Neural cell (in vitro differentiated cells): Measurements from ENCODE around the gene CENPL. TPM values are rescaled to one million over a fixed set of nuclear protein-coding genes. Genes with fewer than 3 reads are reported as not detected.

Source experiments
- H2AFZ ChIP-seq: fragments of 200-600, 300-800 bp; sonication (generic), shearing (Covaris generic); 2 replicates; pipeline ENCODE4 v1.6.0; 2014; ENCODE audit warnings: low read depth, mild to moderate bottlenecking, antibody characterized with exemption, low read length, moderate library complexity
- H3F3A ChIP-seq: fragments of 200-600 bp; shearing (Covaris generic); 2 replicates; pipeline ENCODE4 v1.6.1; 2016; ENCODE audit warnings: mild to moderate bottlenecking, moderate library complexity, mixed read lengths, antibody characterized with exemption, low read length; ENCODE audit not compliant: insufficient read depth, poor library complexity, severe bottlenecking
- H3K27ac ChIP-seq: fragments of 200-600, 300-800 bp; sonication (generic), shearing (Covaris generic); 2 replicates; pipeline ENCODE4 v1.5.1; 2014; ENCODE audit warnings: mild to moderate bottlenecking, low read length, moderate library complexity
- H3K27me3 ChIP-seq: fragments of 300-800, 200-600 bp; sonication (generic), shearing (Covaris generic); 2 replicates; pipeline ENCODE4 v1.6.0; 2014; ENCODE audit warnings: mild to moderate bottlenecking, low read depth, low read length, moderate library complexity; ENCODE audit not compliant: insufficient read depth
- H3K36me3 ChIP-seq: fragments of 300-800, 200-600 bp; sonication (generic), shearing (Covaris generic); 2 replicates; pipeline ENCODE4 v1.5.1; 2014; ENCODE audit warnings: mild to moderate bottlenecking, antibody characterized with exemption, low read length, moderate library complexity; ENCODE audit not compliant: insufficient read depth
- H3K4me2 ChIP-seq: fragments of 300-800, 200-600 bp; sonication (generic), shearing (Covaris generic); 2 replicates; pipeline ENCODE4 v1.6.0; 2014; ENCODE audit warnings: mild to moderate bottlenecking, low read length
- H3K4me3 ChIP-seq: fragments of 300-800, 200-600 bp; sonication (generic), shearing (Covaris generic); 2 replicates; pipeline ENCODE4 v1.5.1; 2014; ENCODE audit warnings: mild to moderate bottlenecking, low read length, moderate library complexity
- H3K79me2 ChIP-seq: fragments of 200-600 bp; shearing (Covaris generic); replicated peaks from 2 replicates; pipeline ENCODE4 v1.6.0; 2014; ENCODE audit warnings: mild to moderate bottlenecking, low read length, moderate library complexity; ENCODE audit not compliant: insufficient read depth
- H3K9ac ChIP-seq: fragments of 300-800, 200-600 bp; sonication (generic), shearing (Covaris generic); 2 replicates; pipeline ENCODE4 v1.6.1; 2016; ENCODE audit warnings: mild to moderate bottlenecking, low read length, mixed read lengths
- H3K9me2 ChIP-seq: fragments of 200-600 bp; shearing (Covaris generic); 2 replicates; pipeline ENCODE4 v1.6.1; 2016; ENCODE audit warnings: mild to moderate bottlenecking, low read length, mixed read lengths; ENCODE audit not compliant: insufficient read depth
- H3K9me3 ChIP-seq: fragments of 200-600, 300-800 bp; sonication (generic), shearing (Covaris generic); 2 replicates; pipeline ENCODE4 v1.6.1; 2016; ENCODE audit warnings: mild to moderate bottlenecking, mixed run types, low read length, moderate library complexity, mixed read lengths
- H4K20me1 ChIP-seq: fragments of 200-600 bp; shearing (Covaris generic); 2 replicates; pipeline ENCODE4 v1.6.1; 2016; ENCODE audit warnings: mild to moderate bottlenecking, mixed run types; ENCODE audit not compliant: insufficient read depth
- EP300 ChIP-seq: fragments of 450-650 bp; conservative IDR thresholded peaks from 2 replicates; pipeline ENCODE4 v1.6.1; 2014; ENCODE audit warnings: antibody characterized with exemption, mild to moderate bottlenecking, moderate library complexity; ENCODE audit not compliant: poor library complexity, severe bottlenecking
- EZH2 ChIP-seq: fragments of 200-600, 300-800 bp; shearing (Covaris generic), sonication (generic); IDR thresholded peaks from 2 replicates; pipeline ENCODE4 v1.6.1; 2014; ENCODE audit warnings: antibody characterized with exemption, low read length, borderline replicate concordance, mild to moderate bottlenecking; ENCODE audit not compliant: insufficient read depth, poor library complexity, severe bottlenecking
- MXI1 ChIP-seq: fragments of 450-650 bp; conservative IDR thresholded peaks from 2 replicates; pipeline ENCODE4 v1.6.1; 2014; ENCODE audit warnings: antibody characterized with exemption, mild to moderate bottlenecking; ENCODE audit not compliant: poor library complexity, severe bottlenecking
- POLR2AphosphoS5 ChIP-seq: IDR thresholded peaks from 2 replicates; pipeline ENCODE4 v1.6.1; 2012
- RAD21 ChIP-seq: fragments of 450-650 bp; conservative IDR thresholded peaks from 2 replicates; pipeline ENCODE4 v1.6.1; 2014; ENCODE audit warnings: antibody characterized with exemption, mild to moderate bottlenecking, moderate library complexity
- REST ChIP-seq: IDR thresholded peaks from 2 replicates; pipeline ENCODE4 v1.6.1; 2012; ENCODE audit warnings: borderline replicate concordance
- SMC3 ChIP-seq: fragments of 450-650 bp; conservative IDR thresholded peaks from 2 replicates; pipeline ENCODE4 v1.6.1; 2014; ENCODE audit warnings: antibody characterized with exemption, mild to moderate bottlenecking, moderate library complexity; ENCODE audit not compliant: poor library complexity
- TAF1 ChIP-seq: IDR thresholded peaks from 2 replicates; pipeline ENCODE4 v1.6.1; 2012; ENCODE audit warnings: low read depth
- polyA plus RNA-seq: library from polyadenylated mRNA; depleted of rRNA; stranded (reverse); fragments of >200 nt; gene quantifications from 2 replicates; pipeline ENCODE4 v1.2.3, GENCODE V29; 2014
- TF ChIP-seq, protein P1 (sequence below): fragments of 450-650 bp; IDR thresholded peaks from 2 replicates; pipeline ENCODE4 v1.5.1; 2014; ENCODE audit warnings: antibody characterized with exemption, mild to moderate bottlenecking, moderate library complexity; ENCODE audit not compliant: poor library complexity, severe bottlenecking

CENPL gene
- polyA plus RNA-seq, 1 donor from 2014 or later, result 6.4 TPM

- H2AFZ ChIP-seq, result no peak overlapping the region
- H3K4me2 ChIP-seq, result no peak overlapping the region
- peaks cover 5% of the 10 kb centered on the region for H3K36me3 ChIP-seq
- H3K9me2 ChIP-seq, result no peaks in the 10 kb centered on the region
- H4K20me1 ChIP-seq, result no peaks in the 10 kb centered on the region
- no peak overlapping the region for H3K27ac ChIP-seq
- no peak overlapping the region for H3K9ac ChIP-seq
- no peak overlapping the region for H3K4me3 ChIP-seq
- H3F3A ChIP-seq, result no peaks in the 10 kb centered on the region
- no peaks in the 10 kb centered on the region for H3K79me2 ChIP-seq
- H3K9me3 ChIP-seq, result no peaks in the 10 kb centered on the region
- no peaks in the 10 kb centered on the region for H3K27me3 ChIP-seq
- no peak for TF ChIP-seq TAF1
- no peak for TF ChIP-seq POLR2AphosphoS5
These were observed 32.2 kb upstream of the CENPL start for GRCh38 chr1:173856903-173857302.

DNA sequence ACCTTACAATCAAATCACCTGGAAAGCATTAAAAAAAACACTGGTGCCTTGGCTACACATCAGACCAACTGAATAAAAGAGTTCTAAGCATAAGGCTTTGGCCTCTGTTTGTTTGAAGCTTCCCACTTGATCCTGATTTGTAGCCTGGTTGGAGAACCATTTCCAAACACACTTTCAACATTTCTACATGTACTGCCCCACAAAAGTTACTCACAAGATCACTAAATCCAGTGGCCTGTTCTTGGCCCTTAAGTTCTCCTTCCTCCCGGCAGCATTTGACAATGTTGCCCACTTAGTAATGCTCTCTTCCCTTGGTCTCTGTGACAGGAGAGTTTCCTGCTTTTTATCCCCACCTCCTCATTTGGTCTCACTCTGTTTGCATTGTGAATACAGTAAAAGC lies 31.3 kb upstream of the CENPL start:
- Histone ChIP-seq H3F3A (no peaks in the 10 kb centered on the region), H3K9me2 (no peaks in the 10 kb centered on the region), H3K36me3 (peaks cover 5% of the 10 kb centered on the region), H3K4me3 (no peak overlapping the region), H4K20me1 (no peaks in the 10 kb centered on the region), H3K4me2 (no peak overlapping the region), H2AFZ (no peak overlapping the region), H3K9me3 (no peaks in the 10 kb centered on the region), H3K27me3 (no peaks in the 10 kb centered on the region), H3K9ac (no peak overlapping the region), H3K79me2 (no peaks in the 10 kb centered on the region), H3K27ac (no peak overlapping the region)
- TF ChIP-seq EZH2 (no peak), REST (no peak), EP300 (no peak), POLR2AphosphoS5 (no peak), TAF1 (no peak), RAD21 (no peak), SMC3 (no peak), MXI1 (no peak)
- TF ChIP-seq, protein P1, sequence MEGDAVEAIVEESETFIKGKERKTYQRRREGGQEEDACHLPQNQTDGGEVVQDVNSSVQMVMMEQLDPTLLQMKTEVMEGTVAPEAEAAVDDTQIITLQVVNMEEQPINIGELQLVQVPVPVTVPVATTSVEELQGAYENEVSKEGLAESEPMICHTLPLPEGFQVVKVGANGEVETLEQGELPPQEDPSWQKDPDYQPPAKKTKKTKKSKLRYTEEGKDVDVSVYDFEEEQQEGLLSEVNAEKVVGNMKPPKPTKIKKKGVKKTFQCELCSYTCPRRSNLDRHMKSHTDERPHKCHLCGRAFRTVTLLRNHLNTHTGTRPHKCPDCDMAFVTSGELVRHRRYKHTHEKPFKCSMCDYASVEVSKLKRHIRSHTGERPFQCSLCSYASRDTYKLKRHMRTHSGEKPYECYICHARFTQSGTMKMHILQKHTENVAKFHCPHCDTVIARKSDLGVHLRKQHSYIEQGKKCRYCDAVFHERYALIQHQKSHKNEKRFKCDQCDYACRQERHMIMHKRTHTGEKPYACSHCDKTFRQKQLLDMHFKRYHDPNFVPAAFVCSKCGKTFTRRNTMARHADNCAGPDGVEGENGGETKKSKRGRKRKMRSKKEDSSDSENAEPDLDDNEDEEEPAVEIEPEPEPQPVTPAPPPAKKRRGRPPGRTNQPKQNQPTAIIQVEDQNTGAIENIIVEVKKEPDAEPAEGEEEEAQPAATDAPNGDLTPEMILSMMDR, result no peak

DNA sequence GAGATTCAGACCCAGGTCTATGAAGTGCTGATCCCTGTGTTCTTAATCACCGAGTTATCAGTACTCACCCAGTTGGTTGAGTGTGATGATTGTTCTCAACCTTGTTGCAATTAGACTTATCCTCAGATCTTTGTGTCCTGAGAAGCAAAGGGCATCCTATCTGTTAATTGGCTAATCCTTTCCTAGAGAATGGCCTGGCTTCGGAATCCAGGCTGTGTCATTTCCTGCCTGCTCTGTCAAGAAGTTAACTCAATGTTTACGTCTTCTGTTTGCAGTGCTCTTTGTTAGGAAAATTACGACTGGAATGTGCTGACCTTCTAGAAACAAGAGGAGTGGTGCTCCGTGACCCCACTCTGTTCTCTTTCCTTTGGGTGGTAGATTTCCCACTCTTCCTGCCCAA lies 28.4 kb upstream of the CENPL start:
- no peak overlapping the region for H3K27ac ChIP-seq
- H3K9me3 ChIP-seq, result no peaks in the 10 kb centered on the region
- no peak overlapping the region for H2AFZ ChIP-seq
- no peaks in the 10 kb centered on the region for H3K9me2 ChIP-seq
- no peak overlapping the region for H3K4me3 ChIP-seq
- no peaks in the 10 kb centered on the region for H3K79me2 ChIP-seq
- H3K36me3 ChIP-seq, result peaks cover 5% of the 10 kb centered on the region
- no peak for TF ChIP-seq EZH2
- no peak for TF ChIP-seq SMC3
- TF ChIP-seq, protein P1, result no peak
- no peak for TF ChIP-seq EP300
- no peak for TF ChIP-seq RAD21
- no peak for TF ChIP-seq TAF1
- no peak for TF ChIP-seq REST
- TF ChIP-seq MXI1, result no peak
- TF ChIP-seq POLR2AphosphoS5, result no peak
- no peaks in the 10 kb centered on the region for H3F3A ChIP-seq
- H3K27me3 ChIP-seq, result no peaks in the 10 kb centered on the region
- H3K9ac ChIP-seq, result no peak overlapping the region
- H4K20me1 ChIP-seq, result no peaks in the 10 kb centered on the region
- H3K4me2 ChIP-seq, result no peak overlapping the region
